Erythroblast (primary cell): ENCODE results near the gene TSKS.

ENCODE experiments used
- GATA1 ChIP-seq: IDR thresholded peaks from 2 replicates; pipeline ENCODE4 v1.6.1; 2011; ENCODE audit warnings: low read depth, mild to moderate bottlenecking, control low read depth, low read length, moderate library complexity
- POLR2A ChIP-seq: IDR thresholded peaks from 2 replicates; pipeline ENCODE4 v1.6.1; 2011; ENCODE audit warnings: mild to moderate bottlenecking, low read length

- no peak for TF ChIP-seq POLR2A
- no peak for TF ChIP-seq GATA1
These were observed 25.8 kb upstream of the TSKS start for GRCh38 chr19:49788857-49789256.
